ENCODE data around the gene GPR15. TPM values are rescaled to one million over a fixed set of nuclear protein-coding genes. Genes with fewer than 3 reads are reported as not detected.

GPR15 gene
- not detected in 2 replicates for total RNA-seq

DNA sequence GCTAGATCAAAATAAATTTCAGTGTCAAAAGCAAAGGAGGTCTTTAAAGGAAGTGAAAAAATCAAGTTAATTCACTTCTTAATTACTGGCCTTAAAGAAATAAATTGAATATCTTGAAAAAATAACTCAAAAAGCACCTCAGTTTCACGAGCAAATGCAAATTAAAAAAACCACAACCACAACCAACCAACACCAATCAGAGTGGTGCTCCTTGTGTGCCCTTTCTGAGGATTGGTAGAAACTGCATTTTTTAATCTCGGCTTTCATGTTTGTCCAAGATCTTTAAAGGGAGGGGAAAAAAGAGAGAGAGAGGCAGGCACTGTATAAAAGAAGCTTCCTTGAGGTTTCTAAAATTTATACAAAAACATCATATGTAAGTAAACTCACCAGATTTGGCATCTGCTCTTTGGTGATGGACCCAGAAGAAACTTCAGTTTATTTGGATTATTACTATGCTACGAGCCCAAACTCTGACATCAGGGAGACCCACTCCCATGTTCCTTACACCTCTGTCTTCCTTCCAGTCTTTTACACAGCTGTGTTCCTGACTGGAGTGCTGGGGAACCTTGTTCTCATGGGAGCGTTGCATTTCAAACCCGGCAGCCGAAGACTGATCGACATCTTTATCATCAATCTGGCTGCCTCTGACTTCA, at the start of gene GPR15:
TSS of gene GPR15 (plus strand) at position 357 of the 653 bp plus-strand sequence. CDS start at position 413, 56 bp downstream.

DNA sequence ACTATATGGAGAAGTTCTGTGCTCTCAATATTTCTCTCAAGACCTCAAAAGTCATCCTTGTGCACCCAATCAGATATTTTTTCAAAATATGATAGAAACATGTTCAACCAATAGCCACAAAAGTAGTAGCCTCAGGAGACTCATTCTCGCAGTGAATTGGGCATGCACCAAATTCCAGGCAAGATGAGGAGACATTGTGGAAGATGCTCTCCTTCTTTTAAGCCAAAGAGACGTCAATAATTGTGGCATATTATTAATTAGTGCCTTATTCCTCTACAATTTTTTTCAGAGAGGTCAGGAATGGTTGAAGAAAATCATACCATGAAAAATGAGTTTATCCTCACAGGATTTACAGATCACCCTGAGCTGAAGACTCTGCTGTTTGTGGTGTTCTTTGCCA, 34.4 kb upstream of the GPR15 start, which contains the start of gene OR5K2:
TSS of gene OR5K2 (plus strand) at position 301 of the 400 bp plus-strand sequence. CDS start at position 301, 0 bp downstream.

DNA sequence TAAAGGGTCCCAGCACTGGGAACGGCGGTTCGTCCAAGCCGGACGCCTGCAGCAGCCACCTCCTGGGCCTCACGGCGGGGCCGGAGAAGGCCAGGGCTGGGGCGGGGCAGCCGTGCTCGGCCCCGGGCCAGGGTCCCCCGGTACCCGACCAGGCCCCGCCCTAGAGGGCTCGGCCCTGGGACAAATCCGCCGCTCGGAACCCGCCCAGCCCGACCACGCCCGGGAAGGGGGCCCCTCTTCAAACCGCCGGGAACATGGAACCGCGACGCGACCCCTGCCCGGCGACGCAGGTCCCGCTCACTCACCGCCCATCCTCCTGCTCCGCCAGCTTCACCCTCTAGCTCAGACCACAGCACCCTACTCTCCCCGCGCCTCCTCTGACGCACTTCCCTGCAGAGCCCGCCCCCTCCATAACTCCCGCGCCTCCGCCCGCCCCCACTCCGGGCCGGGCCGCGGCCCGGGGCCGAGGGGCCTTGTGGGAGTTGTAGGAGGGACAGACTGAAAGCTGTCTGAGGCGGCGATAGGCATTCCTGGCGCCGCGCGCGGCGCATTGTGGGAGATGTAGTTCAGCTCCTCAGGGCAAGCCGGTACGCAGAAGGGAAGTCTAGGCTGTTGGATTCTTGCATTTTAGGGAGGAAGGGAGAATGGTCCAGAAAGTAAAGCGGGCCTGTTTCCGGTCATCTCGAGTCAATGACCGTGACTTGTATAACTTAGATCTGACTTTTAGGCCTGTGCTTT, 9.1 kb upstream of the GPR15 start, which contains the start of gene CLDND1:
TSS of gene CLDND1 (minus strand) at position 359 of the 738 bp plus-strand sequence. CDS start 1,478 bp downstream, outside the sequence.

Other genes starting within 250 kb of the GPR15 start
- not detected in 2 replicates for gene OR5H2, start 249.5 kb upstream of the GPR15 start, total RNA-seq
- not detected in 2 replicates for gene OR5K4, start 178.1 kb upstream of the GPR15 start, total RNA-seq
- gene OR5K3, start 141.3 kb upstream of the GPR15 start, total RNA-seq: not detected in 2 replicates
- not detected in 2 replicates for gene OR5K1, start 68.8 kb upstream of the GPR15 start, total RNA-seq
- gene OR5K2, start 34.3 kb upstream of the GPR15 start, total RNA-seq: not detected in 2 replicates
- gene CLDND1, start 9.1 kb upstream of the GPR15 start, total RNA-seq: 142 and 143 TPM in 2 replicates
- gene CPOX, start 61.6 kb downstream of the GPR15 start, total RNA-seq: 50.6 and 62.9 TPM in 2 replicates
- 10.4 and 19.4 TPM in 2 replicates for gene ST3GAL6, start 231.4 kb downstream of the GPR15 start, total RNA-seq

Measured in regular cardiac myocyte (primary cell).